B cell (primary cell): Measurements from ENCODE around the gene TMEM81. TPM values are rescaled to one million over a fixed set of nuclear protein-coding genes. Genes with fewer than 3 reads are reported as not detected.

ENCODE experiments used
- ATAC-seq: fragments of 200-7000 bp; cut with Tn5 transposase; one replicate; pipeline ENCODE4 v1.10.0; 2021; ENCODE audit warnings: low read depth, mild to moderate bottlenecking, moderate number of reproducible peaks, moderate library complexity
- CTCF ChIA-PET: fragments of 350-600 bp; sonication (Branson Sonifier 250); formaldehyde crosslinking; loops from one replicate; lab custom pipeline; 2021; ENCODE audit warnings: antibody characterized with exemption, inconsistent platforms; lab: Charles Lee
- POLR2A ChIA-PET: fragments of 350-600 bp; sonication (Branson Sonifier 250); formaldehyde crosslinking; loops from one replicate; lab custom pipeline; 2021; ENCODE audit warnings: antibody characterized with exemption; lab: Charles Lee
- DNase-seq: peaks from one replicate; pipeline ENCODE4 v3.0.0; 2013
- H2AFZ ChIP-seq: 2 replicates; pipeline ENCODE4 v1.6.1; 2012; ENCODE audit warnings: mild to moderate bottlenecking, low read depth, low read length; ENCODE audit not compliant: insufficient read depth, poor library complexity, severe bottlenecking
- H3K27ac ChIP-seq, 2 donors: 1 replicate in 1 of 2; 2 replicates in 1 of 2; pipeline ENCODE4 v1.5.1; 2012 to 2013; ENCODE audit warnings: low read length in 2 of 2, mild to moderate bottlenecking in 2 of 2, moderate library complexity in 1 of 2
- H3K27me3 ChIP-seq, 4 experiments: fragments of 200-600 bp in 1 of 4; sonication (generic) in 1 of 4; replicated peaks in 1 of 4; 1 replicate in 2 of 4; 2 replicates in 2 of 4; pipeline versions ENCODE4 v1.6.1 to v1.7.0; 2013 to 2016; ENCODE audit warnings: low read length in 3 of 4, mild to moderate bottlenecking in 2 of 4, mixed read lengths in 1 of 4, moderate library complexity in 1 of 4; ENCODE audit not compliant: insufficient read depth in 4 of 4, control insufficient read depth in 3 of 4; ENCODE audit errors: control extremely low read depth in 1 of 4
- H3K36me3 ChIP-seq, 2 experiments: replicated peaks in 1 of 2; 1 replicate in 1 of 2; 2 replicates in 1 of 2; pipeline versions ENCODE4 v1.6.1 to v1.7.1; 2013; ENCODE audit warnings: low read length in 1 of 2; ENCODE audit not compliant: insufficient read depth in 2 of 2, control insufficient read depth in 1 of 2; ENCODE audit errors: control extremely low read depth in 1 of 2, extremely low read depth in 1 of 2
- H3K4me1 ChIP-seq, 2 donors: fragments of 200-600 bp in 1 of 2; sonication (generic) in 1 of 2; 1 replicate in 1 of 2; 2 replicates in 1 of 2; pipeline versions ENCODE4 v1.5.1 to v1.6.1; 2013 to 2017; ENCODE audit warnings: low read length in 2 of 2; ENCODE audit not compliant: control insufficient read depth in 2 of 2, insufficient read depth in 2 of 2
- H3K4me2 ChIP-seq: replicated peaks from 2 replicates; pipeline ENCODE3; 2012; ENCODE audit warnings: mild to moderate bottlenecking, low read depth, low read length; ENCODE audit not compliant: poor library complexity, severe bottlenecking
- H3K4me3 ChIP-seq, 5 experiments: fragments of 200-600 bp in 1 of 5; sonication (generic) in 1 of 5; 1 replicate in 3 of 5; 2 replicates in 2 of 5; pipeline versions ENCODE4 v1.5.1 to v1.7.0; 2011 to 2016; ENCODE audit warnings: low read length in 4 of 5, mild to moderate bottlenecking in 4 of 5, low read depth in 2 of 5, control low read depth in 1 of 5, moderate library complexity in 1 of 5; ENCODE audit not compliant: insufficient read depth in 1 of 5; ENCODE audit errors: control extremely low read depth in 1 of 5, extremely low read depth in 1 of 5
- H3K79me2 ChIP-seq: fragments of 200-600 bp; sonication (generic); one replicate; pipeline ENCODE4 v1.6.0; 2016; ENCODE audit warnings: low read length; ENCODE audit not compliant: control insufficient read depth, insufficient read depth
- H3K9ac ChIP-seq: fragments of 200-600 bp; sonication (generic); 2 replicates; pipeline ENCODE4 v1.6.1; 2017; ENCODE audit warnings: mild to moderate bottlenecking, low read length, moderate library complexity
- H3K9me3 ChIP-seq, 3 donors: one replicate each; pipeline versions ENCODE4 v1.6.1 to v1.7.1; 2013; ENCODE audit warnings: low read length in 2 of 3; ENCODE audit not compliant: control insufficient read depth in 2 of 3, insufficient read depth in 1 of 3; ENCODE audit errors: control extremely low read depth in 1 of 3
- H4K20me1 ChIP-seq: 2 replicates; pipeline ENCODE4 v1.6.0; 2012; ENCODE audit warnings: mild to moderate bottlenecking, low read length; ENCODE audit not compliant: insufficient read depth, control insufficient read depth, poor library complexity, severe bottlenecking
- H3K27ac Mint-ChIP-seq: one replicate; pipeline ENCODE4 v1.8.0; 2021; ENCODE audit warnings: mixed read lengths
- H3K27me3 Mint-ChIP-seq: one replicate; pipeline ENCODE4 v1.8.0; 2021; ENCODE audit warnings: mixed read lengths
- H3K4me1 Mint-ChIP-seq: one replicate; pipeline ENCODE4 v1.8.0; 2021; ENCODE audit warnings: mixed read lengths
- H3K4me3 Mint-ChIP-seq: one replicate; pipeline ENCODE4 v1.8.0; 2021; ENCODE audit warnings: mixed read lengths
- H3K9me3 Mint-ChIP-seq: one replicate; pipeline ENCODE4 v1.8.0; 2022; ENCODE audit warnings: mixed read lengths; ENCODE audit not compliant: insufficient read depth
- CTCF ChIP-seq: fragments of 200-600 bp; IDR thresholded peaks from one replicate; pipeline ENCODE4 v1.8.0; 2022; ENCODE audit warnings: antibody characterized with exemption, mild to moderate bottlenecking
- EZH2 ChIP-seq: IDR thresholded peaks from 2 replicates; pipeline ENCODE4 v1.6.1; 2012; ENCODE audit warnings: borderline replicate concordance, low read depth, mild to moderate bottlenecking, moderate library complexity, low read length; ENCODE audit not compliant: insufficient read depth, poor library complexity, severe bottlenecking
- WGBS: methylation state at CpG from one replicate; pipeline ENCODE4 v1.1.5; 2013; ENCODE audit warnings: missing lambda C conversion rate; ENCODE audit not compliant: insufficient coverage; 5-methylcytosine and 5-hydroxymethylcytosine counted together
- intact Hi-C: fragments of 100-400 bp; cut with micrococcal nuclease; formaldehyde crosslinking; loops from one replicate; pipeline ENCODE4 v1.10.0; 2022
- polyA plus RNA-seq: library from polyadenylated mRNA; depleted of rRNA; stranded (reverse); fragments of >200 nt; gene quantifications from 2 replicates; pipeline ENCODE4 v1.2.3, GENCODE V29; 2012
- total RNA-seq, 2 donors: library from RNA; stranded (reverse); fragments of 120-200 nt in 1 of 2; gene quantifications; 1 replicate in 1 of 2; 2 replicates in 1 of 2; pipeline versions ENCODE4 v1.2.3 to v1.2.4, GENCODE V29; 2013 to 2022

The TMEM81 gene
- total and polyA plus RNA-seq, 2 donors (not counting 1 experiment from before 2014, with no cell fraction given) = 3.0 to 6.2 TPM

- DNase-seq (no peak), ATAC-seq (no peak)
- intact Hi-C loops = no loop called here
- Mint-ChIP-seq H3K9me3 (no peaks in the 10 kb centered on the region), H3K4me3 (no peak overlapping the region), H3K4me1 (no peaks in the 10 kb centered on the region), H3K27ac (no peak overlapping the region), H3K27me3 (peaks cover 53% of the 10 kb centered on the region)
- H3K4me1 ChIP-seq = no peaks in the 10 kb centered on the region
- no peak overlapping the region for H3K4me3 ChIP-seq
- no peaks in the 10 kb centered on the region for H4K20me1 ChIP-seq
- ChIA-PET CTCF (no interaction called here), POLR2A (no interaction called here)
- H3K36me3 ChIP-seq = no peaks in the 10 kb centered on the region
- 3% methylated on average over 3 of the region's 4 CpGs for WGBS
- no peak overlapping the region for H3K27ac ChIP-seq
- no peaks in the 10 kb centered on the region for H3K79me2 ChIP-seq
- peaks cover 0 to 39% (median 10%) of the 10 kb centered on the region in 4 experiments for H3K27me3 ChIP-seq
- no peak overlapping the region for H3K4me2 ChIP-seq
- TF ChIP-seq CTCF (no peak), EZH2 (no peak)
- H3K9ac ChIP-seq = no peak overlapping the region
- no peak overlapping the region for H2AFZ ChIP-seq
- H3K9me3 ChIP-seq = peaks cover 0 to 2% (median 0%) of the 10 kb centered on the region in 3 donors
Measured at GRCh38 chr1:205041001-205041715, 43.1 kb downstream of the TMEM81 start.

- H3K9me3 ChIP-seq = peaks cover 0 to 8% (median 0%) of the 10 kb centered on the region in 3 donors
- H3K4me2 ChIP-seq = no peak overlapping the region
- H4K20me1 ChIP-seq = no peaks in the 10 kb centered on the region
- Mint-ChIP-seq H3K4me1 (no peaks in the 10 kb centered on the region), H3K4me3 (no peak overlapping the region), H3K27ac (no peak overlapping the region), H3K27me3 (peaks cover 33% of the 10 kb centered on the region), H3K9me3 (no peaks in the 10 kb centered on the region)
- no peak overlapping the region for H2AFZ ChIP-seq
- ATAC-seq = no peak
- H3K4me1 ChIP-seq = no peaks in the 10 kb centered on the region
- POLR2A ChIA-PET = no interaction called here
- H3K9ac ChIP-seq = no peak overlapping the region
- peaks cover 0 to 16% (median 7%) of the 10 kb centered on the region in 4 experiments for H3K27me3 ChIP-seq
- H3K36me3 ChIP-seq = no peaks in the 10 kb centered on the region
- no peaks in the 10 kb centered on the region for H3K79me2 ChIP-seq
- WGBS = 92% methylated on average over 6 of the region's 6 CpGs
- CTCF ChIA-PET = interaction anchor here (0.8 to 1.0 kb wide), 2 partner anchors 23 to 214 kb away, joined by 3 to 4 read pairs; no protein-coding TSS in a partner anchor
- no peak overlapping the region for H3K27ac ChIP-seq
- TF ChIP-seq CTCF (no peak), EZH2 (no peak)
- H3K4me3 ChIP-seq = no peak overlapping the region
- no peak for DNase-seq
- intact Hi-C loops = no loop called here
Measured at GRCh38 chr1:205038132-205038786, 46.0 kb downstream of the TMEM81 start.
